ENCODE measurements around the gene ARVCF. TPM values are rescaled to one million over a fixed set of nuclear protein-coding genes. Genes with fewer than 3 reads are reported as not detected.

Gene ARVCF
- polyA plus RNA-seq (ENCODE audit: insufficient read length): 122 TPM

GRCh38 chr22:20016734-20017621 is at the start of gene ARVCF:
Gene ARVCF, minus strand, starts transcription at chr22:20016823. Its CDS starts 26,029 bp downstream, at chr22:19990794.
- DNase-seq (ENCODE audit: low read depth): peak; percentile 68

- no peak for DNase-seq (ENCODE audit: low read depth)
Measured at GRCh38 chr22:20065896-20066616, 49.4 kb upstream of the ARVCF start.

GRCh38 chr22:20064545-20065262 is 48.1 kb upstream of the ARVCF start:
- no peak for DNase-seq (ENCODE audit: low read depth)

DNA sequence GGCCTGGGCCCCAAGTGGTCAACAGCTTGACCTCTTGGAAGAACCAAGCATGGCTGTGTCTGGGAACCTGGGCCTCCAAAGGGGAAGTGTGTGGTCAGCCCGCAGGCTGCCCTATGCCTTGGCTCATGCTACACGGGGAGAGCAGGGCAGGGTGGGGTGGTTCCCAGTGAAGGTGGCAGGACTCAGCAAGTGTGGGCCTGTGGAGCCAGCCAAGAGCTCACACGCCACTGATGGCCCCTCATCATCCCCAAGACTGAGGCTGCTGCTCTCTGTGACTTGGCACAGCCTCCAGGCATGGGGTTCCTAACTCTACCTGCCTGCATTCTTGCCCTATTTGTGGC is 47.5 kb upstream of the ARVCF start:
- no peak for DNase-seq (ENCODE audit: low read depth)

- DNase-seq (ENCODE audit: low read depth): no peak
Measured at GRCh38 chr22:20063271-20064139, 46.9 kb upstream of the ARVCF start.

DNA sequence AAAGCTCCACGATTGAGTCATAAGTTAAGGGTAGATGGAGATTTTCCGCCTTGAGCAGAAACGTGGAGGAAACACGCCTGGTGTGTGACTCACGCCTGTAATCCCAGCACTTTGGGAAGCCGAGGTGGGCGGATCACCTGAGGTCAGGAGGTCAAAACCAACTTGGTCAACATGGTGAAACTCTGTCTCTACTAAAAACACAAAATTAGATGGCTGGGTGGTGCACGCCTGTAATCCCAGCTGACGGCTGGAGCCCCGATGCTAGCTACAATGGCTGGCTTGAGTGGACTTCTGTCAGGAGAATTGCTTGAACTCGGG is 46.1 kb upstream of the ARVCF start:
- DNase-seq (ENCODE audit: low read depth): no peak

- DNase-seq (ENCODE audit: low read depth): no peak
Measured at GRCh38 chr22:20062043-20062765, 45.6 kb upstream of the ARVCF start.

DNA sequence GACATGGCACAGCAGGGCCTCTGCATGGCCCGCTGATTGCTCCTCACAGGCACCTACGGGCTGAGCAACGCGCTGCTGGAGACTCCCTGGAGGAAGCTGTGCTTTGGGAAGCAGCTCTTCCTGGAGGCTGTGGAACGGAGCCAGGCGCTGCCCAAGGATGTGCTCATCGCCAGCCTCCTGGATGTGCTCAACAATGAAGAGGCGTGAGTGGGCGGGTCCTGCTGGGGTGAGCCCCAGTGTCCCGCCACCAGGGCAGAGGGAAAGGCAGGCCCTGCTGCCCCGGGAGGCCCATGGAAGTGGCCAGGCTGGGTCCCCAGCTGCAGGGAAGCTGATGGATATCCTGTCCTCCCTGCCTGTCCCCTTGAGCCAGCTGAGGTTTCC is 44.8 kb upstream of the ARVCF start:
- no peak for DNase-seq (ENCODE audit: low read depth)

DNA sequence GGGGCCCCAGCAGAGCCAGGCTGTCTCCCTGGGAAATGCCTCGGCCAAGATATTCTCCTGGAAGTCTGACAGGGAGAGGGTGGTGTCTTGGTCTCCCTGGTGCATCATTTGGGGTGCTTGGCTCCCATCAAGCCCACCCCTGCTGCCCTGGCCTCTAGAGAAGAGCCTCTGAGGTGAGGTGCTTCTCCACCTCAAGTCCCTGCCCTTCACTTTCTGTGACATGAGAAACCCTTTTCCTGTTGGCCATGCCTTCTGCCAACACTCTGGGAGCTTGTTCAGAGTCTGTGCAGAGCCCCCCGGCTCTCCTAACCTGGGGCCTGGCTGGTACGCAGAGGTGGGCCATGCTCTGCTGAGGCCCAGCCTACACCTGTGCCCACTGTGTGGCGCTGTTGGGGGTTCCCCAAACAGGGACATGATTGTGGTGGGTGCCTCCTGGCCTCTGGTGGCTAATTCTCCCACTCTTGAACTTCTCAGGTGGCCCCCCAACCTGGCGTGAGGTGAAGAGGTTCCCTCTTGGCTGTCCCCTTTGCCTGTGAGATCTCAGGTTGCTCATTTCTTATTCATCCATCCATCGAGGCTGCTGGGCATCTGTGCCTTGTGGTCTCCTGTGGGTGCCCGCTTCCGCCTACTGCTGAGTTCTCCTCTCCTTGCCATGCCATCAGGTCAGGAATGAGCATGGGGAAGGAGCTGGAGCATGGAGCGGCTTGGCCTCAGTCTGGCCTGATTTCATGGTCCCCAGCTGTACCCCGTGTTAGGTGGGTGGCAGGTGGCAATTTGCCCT is 44.3 kb upstream of the ARVCF start:
- no peak for DNase-seq (ENCODE audit: low read depth)

- no peak for DNase-seq (ENCODE audit: low read depth)
Measured at GRCh38 chr22:20058989-20059770, 42.6 kb upstream of the ARVCF start.

GRCh38 chr22:20057596-20058268 is 41.1 kb upstream of the ARVCF start:
- DNase-seq (ENCODE audit: low read depth): no peak

GRCh38 chr22:20056696-20057386 is 40.2 kb upstream of the ARVCF start:
- no peak for DNase-seq (ENCODE audit: low read depth)

DNA sequence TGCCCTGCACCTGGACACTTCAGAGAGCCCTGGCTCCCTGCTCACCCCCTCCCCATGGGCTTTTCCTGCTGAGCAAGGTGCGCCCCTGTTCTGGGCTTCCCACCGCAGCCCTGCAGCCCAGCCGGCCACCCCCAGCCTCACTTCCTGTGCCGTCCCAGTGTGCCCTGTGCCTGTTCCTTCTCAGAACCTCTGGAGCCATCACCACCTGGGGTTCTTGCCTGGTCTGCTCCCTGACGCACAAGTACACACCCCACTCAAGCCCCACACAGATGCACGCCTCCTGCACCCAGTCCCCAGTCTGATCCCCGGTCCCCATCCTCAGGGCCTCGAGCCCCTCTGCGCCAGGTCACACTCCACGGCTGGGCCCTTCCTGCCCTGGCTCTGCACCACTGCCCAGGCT is 39.5 kb upstream of the ARVCF start:
- DNase-seq (ENCODE audit: low read depth): no peak

DNA sequence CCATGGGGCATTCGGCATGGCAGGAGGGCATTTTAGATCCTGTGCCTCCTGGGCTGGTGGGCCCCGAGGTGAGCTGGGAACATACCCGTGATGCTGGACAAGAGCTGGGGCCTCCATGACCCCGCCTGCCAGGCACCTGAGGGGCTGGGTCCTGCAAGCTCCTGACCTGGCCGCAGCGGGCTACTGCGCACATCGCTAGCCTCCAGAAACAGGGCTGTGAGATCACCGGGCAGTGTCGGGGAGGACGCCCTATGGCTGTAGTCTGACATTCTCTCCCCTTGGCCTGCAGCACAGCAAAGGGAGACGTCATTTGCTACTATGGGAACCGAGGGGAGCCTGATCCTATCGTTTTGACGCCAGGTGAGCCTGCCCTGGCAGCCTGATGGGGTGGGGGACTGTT is 39.0 kb upstream of the ARVCF start:
- no peak for DNase-seq (ENCODE audit: low read depth)

DNA sequence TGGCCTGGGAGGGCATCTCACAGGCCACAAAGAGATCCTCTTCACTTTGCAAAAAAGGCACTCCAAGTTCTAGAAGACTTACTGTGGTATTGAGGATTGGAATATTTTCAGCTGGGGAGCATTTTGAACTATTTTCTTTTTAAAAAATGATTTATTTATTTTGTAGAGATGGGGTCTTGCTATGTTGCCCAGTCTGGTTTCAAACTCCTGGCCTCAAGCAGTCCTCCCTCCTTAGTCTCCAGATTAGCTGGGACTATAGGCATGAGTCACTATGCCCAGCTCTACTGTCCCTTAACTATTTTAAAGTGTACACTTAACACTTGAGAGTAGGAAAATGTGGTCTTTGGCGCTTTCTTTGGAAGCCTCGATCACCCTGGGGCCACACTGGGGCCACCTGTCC is 38.5 kb upstream of the ARVCF start:
- DNase-seq (ENCODE audit: low read depth): no peak

DNA sequence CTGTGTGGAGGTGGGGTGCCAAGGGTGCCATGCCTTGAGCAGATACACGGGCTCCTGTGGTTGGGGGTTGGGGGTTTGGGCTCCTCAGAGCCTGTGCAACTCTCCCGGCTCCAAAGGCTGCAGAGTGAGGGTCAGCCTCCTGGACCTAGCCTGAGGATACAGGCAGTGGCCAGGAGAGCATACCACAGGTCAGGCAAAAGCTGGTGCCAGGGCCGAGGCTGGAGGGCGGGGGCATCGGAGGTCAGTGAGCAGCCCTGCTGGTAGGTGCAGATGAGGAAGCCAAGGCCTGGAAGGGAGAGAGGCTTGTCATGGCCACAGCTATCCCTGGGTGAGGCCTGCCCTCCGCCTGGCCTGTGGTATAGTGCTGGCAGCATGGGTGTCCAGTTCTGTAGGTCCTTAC is 37.9 kb upstream of the ARVCF start:
- no peak for DNase-seq (ENCODE audit: low read depth)

GRCh38 chr22:20054034-20054427 is 37.4 kb upstream of the ARVCF start:
- no peak for DNase-seq (ENCODE audit: low read depth)

DNA sequence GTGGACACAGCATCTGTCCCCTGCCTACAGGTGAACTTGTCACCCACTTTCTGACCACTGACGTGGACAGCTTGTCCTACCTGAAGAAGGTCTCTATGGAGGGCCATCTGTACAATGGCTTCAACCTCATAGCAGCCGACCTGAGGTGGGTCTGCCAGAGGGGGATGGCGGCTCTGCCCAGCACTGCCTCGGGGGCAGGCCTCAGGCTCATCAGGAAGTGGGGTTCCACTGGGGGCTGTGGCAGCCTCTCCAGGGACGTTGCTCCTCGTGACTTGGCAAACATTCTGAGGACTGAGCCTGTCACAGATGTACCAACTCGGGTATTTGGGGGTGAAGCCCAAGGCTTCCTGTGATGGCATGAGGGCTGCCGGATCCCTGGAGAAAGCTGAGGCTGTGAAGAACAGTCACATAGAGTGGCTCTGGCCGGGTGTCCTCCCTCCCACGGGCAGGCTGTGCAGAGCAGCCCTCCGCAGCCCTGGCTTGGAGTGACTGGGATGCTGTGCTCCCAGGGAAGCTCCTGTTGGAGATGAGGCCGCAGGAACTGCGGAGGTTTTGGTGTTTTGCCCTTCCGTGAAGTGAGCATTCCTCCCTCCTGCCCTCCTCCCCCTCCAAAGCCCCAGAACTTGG is 36.9 kb upstream of the ARVCF start:
- DNase-seq (ENCODE audit: low read depth): no peak
